IPS-NIHi11 (cell line): ENCODE measurements around the gene AP3S2.
"Not testable (repeated sequence)": the region's sequence is repeated elsewhere in the genome, so short reads cannot be mapped to it uniquely, and the experiment has no call there.

Experiments
- DNase-seq: peaks from one replicate; pipeline ENCODE4 v3.0.0; 2012; ENCODE audit warnings: mixed read lengths, low spot score

Gene AP3S2

DNA sequence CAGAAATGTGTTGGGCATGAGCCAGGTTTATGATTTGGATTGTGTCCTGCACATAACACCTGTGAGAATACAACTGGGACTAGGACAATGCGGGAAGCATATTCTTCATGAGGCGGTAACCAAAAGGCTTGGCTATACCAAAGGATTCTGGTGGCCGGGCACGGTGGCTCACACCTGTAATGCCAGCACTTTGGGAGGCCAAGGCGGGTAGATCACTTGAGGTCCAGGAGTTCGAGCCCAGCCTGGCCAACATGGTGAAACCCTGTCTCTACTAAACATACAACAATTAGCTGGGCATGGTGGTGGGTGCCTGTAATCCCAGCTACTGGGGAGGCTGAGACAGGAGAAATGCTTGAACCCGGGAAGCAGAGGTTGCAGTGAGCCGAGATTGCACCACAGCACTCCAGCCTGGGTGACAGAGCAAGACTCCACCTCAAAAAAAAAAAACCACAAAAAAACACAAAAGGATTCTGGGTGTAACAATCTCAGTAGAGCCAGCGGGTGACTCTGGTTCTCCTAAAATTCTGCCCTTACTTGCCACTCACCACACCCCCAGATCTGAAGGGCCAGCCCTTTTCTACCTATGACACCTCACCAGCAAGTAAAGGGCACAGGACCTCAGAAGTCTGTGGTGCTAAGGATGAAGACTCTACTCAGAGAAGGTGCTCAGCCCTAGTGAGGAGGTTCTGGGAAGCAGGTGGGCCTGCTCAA, 59.2 kb downstream of the AP3S2 start:
- not testable (repeated sequence) for DNase-seq

DNA sequence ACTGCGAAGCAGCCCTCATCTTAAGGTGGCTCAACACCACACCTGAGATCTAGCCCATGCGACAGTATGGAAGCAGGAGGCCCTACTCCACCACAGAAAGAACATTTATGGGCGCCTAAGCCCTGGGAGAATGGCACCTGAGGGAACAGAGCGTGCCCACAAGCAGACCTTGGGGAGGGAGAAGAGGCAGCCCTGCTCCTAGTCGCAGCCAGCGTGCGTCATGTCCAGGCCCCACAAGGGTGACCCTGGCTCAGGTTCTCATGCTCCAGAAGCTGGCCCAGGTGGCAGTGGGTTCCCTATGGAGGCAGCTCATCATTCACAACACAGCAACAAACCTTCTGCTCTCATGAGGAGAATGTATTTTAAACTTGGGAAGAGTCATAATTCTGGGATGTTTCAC, 59.8 kb downstream of the AP3S2 start:
- no peak for DNase-seq

DNA sequence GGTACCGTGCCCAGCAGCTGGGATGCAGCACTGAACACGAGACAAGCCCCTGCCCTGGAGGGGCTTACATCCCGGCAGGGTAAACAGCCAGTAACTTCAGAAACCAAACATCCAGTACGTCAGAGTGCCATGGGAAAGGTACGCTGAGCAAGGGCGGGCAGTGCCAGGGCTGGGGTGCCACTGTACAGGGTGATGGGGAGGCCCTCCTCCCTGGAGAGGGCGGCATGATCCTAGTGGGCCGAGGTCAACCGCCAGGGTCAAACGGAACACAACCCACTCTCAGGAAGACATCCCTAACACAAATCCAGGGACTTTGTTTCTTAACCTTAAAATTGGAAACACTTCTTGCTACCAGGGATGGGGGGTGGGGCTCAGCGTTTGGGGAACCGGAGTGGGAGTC, 63.2 kb downstream of the AP3S2 start:
- no peak for DNase-seq

DNA sequence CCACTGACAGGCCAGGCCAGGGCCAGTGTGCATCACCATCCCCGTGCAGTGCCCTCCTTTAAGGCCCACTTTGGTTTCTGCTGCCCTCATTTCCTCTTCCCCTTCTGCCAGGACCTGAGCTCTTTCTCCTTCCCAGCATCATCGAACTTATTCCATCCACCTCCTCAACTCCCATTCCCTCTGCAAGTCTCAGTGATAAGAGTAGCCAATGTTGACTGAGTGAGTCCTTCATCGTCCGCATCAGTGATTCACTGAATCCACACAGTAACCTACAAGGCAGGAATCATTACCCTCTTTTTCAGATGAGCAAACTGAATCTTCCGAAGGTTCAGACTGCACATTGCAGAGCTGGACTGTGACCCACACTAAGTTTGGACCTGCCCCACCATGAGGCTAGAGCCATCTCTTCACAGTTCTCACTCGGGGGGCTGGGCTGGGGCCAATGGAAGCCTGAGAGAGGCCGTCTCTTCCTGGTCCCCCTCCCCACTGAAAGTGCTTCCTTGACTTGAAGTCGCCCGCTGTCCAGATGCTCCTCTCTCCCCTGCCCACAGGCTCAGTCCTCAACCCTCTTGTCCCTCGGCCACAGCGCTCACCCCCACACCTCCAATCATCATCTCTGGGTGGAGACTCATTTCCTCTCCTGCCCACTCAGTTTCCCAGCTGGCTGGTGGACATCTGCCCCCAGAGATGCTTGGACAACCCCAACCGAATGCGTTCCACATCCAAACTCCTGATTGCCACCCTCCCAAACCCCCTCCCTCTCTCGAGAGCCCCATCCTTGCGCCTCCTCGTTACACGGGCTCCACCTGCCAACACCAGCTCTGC, 64.0 kb downstream of the AP3S2 start:
- no peak for DNase-seq

DNA sequence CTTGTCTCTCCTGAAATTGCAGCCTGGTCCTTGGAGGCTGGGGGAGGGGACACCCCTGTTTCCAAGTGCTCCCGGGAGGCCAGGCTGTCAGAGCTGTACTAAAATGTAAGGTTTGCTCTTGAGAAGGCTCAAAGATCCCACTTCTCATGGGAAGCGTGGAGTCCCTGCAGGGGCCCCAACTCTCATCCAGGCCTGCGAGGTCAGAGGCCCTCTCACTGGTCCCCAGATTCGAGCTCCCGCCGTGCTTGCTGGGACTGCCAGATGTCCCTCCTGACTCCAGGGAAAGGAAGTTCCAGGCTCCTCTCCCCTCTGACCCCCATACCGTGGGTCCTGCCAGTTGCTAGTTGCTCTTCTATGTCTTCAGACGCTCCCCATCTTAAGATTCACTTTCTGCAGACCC, 64.6 kb downstream of the AP3S2 start:
- no peak for DNase-seq

DNA sequence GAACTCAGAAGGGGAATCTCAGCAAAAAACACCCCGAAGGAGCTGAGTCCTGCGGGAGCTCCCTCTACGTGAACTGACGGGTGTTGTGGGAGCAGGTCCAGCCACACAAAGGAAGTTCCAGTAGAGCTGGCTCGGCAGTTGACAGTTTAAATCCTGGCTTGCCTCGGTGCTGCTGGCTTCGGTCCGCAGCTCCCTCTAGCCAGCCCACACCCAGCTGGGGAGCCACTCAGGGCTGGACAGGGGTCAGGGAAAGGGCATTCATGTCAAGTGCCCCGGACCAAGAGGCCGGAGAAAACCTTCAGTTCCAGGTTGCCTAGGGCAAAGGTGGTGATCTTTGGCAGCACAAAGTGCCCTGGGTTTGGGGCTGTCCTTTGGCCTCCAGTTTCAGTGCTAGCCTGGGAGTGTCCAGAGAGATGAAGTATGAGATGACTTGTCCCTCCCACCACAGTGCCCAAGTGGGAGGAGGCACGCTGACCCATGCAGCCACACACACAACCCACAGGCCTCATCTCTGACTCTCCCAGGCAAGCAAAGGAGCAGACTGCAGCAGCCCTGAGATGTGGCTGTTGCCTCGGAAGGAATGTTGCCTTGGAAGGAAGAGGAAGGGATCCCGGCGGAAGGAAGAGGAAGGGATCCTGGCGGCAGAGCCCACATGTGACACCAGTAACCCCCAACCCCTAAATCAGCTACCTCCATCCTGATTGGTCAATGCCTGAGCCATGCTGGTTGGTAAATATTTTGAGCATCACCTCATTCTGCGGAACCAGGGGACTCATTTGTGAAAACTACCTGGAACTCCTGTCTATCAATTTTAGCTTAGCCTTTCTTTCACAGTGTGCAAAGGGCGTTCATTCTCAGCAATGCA, 65.3 kb downstream of the AP3S2 start:
- no peak for DNase-seq

DNA sequence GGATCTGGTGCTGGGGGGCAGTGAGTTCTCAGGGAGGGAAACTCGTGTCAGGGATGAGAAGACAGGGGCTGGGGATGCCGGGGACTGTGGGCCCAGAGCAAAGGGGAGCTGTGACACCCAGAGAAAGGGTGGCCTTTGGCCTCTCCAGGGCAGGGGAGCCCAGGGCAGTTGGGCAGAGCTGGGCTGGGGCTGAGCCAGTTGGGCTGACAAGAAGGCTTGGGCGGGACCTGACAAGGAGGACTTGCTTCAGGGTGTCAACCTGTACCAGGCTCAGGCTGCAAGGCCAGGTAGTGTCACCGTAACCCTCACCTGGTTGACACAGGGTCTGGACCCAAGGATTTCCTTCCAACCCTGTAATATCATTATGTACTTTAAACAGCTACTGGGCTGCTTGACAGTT, 66.0 kb downstream of the AP3S2 start:
- no peak for DNase-seq

DNA sequence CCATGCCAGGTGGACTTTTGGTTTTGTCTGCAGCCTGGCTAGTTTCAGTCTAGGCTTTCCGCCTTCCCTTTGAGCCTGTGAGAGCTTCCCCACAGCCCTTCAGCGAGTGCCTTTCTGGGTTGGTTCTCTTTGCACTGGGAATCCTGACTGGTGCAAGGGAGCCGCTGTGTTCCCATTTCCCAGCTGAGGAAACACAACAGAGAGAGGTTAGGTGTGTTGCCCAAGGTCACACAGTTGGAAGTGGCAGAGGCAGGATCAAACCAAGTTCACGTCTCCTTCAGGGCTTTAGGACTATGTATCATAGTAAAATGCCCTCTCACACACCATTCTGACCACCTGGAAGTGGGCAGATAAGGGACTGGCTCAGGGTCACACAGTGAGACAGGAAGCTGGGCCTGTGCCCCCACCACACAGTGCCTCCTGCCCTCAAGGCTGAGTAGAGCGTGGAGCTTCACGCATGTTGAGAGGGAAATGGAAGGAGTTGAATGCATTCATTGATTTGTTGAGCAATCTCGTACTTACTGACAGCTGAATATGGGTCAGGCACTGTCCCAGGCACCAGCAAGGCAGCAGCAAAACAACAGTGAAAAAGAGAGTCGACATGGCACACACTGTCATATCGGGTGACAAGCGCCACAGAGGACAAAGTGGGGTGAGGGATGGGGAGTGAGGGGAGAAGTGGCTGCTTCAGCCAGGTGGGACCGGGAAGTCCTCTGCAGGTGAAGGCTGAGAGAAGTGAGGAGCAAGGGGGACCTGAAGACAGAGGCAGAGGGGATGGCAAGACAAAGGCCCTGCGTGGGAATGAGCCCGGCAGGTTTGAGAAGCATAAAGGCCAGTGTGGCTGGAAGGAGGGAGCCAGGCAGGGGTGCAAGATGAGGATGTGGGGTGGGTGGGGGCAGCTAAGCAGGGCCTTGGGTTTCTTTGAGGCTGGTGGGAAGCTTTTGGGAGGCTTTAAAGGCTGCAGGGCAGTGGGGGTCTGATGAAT, 66.8 kb downstream of the AP3S2 start:
- DNase-seq: peak; percentile 8

DNA sequence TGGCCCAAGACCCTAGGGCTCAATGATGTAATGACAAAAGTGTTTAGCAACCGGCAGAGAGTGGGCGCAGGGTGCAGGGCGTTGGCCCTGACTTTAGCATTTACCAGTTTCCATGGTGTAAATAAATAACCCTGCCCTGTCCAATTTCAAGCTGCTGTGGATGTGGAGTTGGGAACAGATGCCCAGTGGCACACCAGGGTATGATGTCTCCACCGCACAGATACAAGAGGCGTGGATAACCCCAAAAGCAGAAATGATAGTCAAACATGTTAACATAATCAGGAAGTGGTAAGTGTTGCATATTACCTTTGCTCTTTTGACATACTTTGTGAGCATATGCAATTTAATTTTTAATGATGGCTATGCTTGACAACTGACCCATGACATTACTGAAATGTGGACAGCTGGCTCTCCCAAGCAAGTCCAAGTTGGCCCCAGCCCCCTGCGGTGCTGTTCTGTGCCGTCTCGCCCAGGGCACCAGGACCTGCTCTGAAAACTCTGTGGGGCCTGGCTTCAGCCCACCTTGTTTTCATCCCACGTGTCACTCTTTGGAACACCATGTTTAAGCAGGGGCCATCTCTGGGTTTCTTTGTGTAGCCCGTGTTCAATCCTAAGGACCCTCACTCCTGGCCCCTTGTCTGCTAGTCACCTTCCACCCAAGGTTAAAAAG, 68.4 kb downstream of the AP3S2 start:
- DNase-seq: peak; percentile 6

DNA sequence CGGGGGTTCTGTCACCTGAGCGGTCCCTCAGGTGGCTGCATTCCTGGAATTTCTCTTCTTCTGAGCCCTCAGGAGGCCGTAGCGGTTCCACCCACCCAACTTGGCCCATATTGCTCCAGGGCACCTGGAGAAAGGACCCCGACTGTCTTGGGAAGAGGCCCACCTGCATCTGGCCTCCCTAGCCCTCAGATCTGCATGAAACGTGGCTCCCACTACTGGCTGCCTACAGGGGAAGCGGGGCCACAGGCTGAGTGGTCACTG, 69.3 kb downstream of the AP3S2 start:
- DNase-seq: no peak

DNA sequence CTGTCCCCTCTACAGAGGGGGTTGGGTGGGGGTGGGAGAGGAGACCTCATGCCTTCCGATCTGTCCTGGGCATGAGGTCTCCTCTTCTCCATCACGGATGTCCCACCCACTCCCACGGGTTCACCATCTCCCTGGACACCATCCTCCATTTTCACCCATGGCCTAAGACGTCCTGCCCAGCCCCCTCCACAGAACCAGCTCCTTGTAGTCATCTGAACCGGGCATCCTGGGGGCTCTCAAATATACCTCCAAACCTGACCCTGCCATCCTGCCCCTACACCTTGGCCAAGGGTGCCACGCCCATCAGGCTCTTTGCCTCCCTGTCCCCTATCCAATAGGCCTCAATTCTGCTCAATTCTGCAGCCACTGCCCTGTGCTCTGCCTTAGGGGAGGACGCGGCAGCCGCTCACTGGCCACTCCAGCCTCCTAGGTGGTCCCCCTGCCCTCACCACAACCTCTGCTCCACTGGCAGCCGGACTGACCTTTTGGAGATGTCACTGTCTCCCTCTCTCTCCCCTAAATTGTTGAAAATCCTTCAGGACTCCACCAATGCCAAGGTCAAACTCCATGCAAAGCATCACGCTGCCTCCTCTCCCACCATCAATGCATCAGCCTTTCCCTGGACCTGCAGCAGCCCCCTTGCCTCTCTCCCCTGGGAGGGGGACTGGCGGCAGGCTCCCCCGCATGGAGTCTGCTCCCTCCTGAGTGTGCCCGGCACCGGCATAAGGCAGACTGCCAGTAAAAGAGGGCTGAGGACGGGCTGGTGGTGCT, 69.8 kb downstream of the AP3S2 start:
- DNase-seq: no peak

DNA sequence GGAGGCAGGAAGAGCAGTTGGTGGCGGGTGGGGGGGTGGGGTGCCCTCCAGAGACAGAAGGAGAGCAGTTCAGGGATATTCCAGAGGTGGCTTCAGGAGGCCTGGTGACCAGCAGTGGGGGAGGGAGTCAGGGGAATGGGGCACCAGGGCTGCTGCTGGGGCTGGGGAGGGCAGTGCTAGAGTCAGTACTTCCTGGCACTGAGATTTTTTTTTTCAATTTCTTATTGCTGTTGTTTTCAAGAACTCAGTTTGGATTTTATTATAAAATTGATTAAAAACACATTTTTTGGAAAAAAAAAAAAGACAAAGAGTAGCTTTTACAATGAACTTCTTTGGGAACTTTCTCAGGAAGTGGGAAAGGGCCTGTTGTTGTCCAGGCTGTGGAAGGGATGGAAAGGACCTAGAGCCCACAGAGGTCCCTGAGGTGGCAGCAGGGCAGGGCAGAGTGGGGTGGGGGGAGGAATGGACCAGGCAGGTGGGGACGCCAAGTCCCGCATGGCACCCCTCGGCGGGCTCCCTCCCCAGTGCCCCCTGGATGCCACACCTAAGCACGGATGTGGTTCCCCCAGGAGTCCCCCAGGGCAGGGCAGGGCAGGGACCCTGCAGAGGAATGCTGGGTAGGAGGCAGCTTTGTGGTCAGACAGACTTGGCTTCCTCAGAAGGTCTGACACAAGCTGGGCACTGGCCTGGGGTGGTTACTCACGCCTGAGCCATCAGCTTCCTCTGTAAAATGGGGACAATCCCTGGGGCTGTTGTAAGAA, 70.7 kb downstream of the AP3S2 start:
- DNase-seq: no peak

DNA sequence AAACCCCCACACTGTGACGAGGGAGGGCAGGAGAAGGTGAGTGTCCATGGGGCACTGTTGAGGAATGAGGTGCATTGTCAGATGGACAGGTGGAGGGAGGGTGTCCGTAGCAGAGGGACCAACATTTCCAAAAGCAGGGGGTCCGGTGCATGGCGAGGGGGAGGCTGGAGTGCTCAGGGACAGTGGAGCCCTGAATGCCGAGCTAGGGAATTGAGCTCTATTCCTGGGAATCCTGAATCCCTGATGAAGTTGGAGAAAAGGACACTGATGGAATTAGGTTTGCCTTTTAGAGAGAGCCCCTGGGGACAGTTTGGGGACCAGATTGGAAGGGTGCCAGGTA, 71.2 kb downstream of the AP3S2 start:
- no peak for DNase-seq

DNA sequence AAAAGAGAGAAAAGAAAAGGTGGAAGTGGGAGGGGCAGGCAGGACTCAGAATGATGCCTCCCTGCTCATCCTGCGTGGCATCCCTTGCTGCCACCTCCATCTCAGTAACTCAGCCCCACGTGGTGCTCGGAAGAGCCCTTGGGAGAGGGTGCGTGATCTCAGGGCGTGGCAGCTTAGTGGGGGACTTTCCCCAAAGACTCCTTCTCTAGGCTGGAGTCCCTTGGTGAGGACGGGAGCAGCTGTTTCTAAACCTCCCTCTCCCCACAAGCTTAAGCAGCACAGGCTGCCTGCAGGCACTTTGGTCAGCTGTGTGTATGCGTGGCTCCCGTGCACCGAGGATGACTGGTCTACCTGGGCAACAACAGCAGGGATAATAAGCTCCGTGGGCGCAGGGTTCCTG, 71.8 kb downstream of the AP3S2 start:
- no peak for DNase-seq

DNA sequence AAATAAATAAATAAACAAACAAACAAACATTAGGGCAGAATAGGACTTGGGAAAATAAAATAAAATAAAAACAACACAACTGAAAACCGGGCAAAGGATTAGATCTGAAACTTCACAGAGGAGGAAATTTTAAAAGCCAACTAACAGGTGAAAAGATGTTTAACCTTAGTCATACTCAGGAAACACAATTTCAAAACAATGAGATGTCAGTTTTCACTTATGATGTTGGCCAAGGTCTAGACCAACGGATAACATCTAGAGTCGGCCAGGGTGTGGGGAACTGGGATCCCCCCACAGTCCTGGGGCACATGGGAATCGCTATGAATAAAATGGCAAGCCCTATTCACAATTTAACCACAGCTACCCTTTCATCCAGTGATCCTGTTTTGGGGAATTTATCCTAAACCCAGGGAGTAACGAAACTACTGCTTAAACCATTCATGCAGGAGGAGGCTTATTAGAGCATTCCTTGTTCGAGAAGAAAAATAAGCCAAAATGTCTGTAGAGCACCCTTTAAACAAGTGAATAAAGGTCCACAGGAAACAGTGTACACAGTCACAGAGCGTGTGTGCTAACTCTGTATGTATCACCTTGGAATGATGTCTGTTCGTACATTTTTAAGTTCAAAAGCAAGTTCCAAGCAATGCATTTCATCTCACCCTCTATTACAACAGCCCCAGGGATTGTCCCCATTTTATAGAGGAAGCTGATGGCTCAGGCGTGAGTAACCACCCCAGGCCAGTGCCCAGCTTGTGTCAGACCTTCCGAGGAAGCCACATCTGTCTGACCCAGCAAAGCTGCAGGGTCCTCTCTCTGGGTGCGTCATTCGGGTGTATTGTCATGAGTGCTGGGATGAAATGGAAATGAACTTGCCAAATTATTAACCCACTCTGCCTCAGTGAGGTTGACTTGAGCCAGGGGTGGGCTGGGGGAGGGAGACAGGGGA, 72.9 kb downstream of the AP3S2 start:
- no peak for DNase-seq

DNA sequence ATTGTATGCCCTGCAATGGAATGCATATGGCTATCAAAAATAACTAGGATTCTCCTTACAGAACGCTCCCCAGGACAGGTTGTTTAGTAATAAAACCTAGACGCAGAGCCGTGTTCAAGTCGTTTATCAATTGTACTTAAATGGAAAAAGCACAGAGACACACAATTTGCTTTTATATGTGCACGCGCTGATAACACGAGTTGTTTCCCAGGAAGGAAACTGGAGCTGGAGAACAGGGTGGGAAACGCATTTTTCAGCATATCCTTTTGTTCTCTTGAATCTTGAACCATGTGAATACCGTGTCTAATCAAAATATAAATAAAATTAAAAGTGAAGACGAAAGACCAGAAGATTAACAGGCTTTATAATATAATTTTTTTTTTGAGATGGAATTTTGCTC, 75.5 kb downstream of the AP3S2 start:
- DNase-seq: no peak

DNA sequence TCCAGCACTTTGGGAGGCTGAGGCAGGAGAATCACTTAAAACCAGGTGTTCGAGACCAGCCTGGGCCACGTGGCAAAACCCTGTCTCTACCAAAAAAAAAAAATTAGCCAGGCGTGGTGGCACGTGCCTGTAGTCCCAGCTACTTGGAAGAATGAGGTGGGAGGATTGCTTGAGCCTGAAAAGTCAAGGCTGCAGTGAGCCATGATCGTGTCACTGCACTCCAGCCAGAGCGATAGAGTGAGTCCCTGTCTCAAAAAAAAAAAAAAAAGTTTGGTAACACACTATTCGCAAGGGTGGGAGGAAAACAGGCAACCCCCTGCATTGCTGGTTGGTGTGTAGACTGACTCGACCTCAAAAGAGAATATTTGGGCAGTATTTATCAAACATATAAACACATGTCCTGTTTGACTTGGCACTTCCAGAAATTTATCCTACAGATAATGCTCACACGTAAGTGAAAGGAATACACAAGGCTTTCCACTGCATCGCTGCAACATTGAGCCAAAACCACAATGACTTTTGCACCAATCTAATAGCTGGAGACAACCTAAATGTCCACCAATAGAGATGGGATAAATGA, 76.0 kb downstream of the AP3S2 start:
- no peak for DNase-seq

DNA sequence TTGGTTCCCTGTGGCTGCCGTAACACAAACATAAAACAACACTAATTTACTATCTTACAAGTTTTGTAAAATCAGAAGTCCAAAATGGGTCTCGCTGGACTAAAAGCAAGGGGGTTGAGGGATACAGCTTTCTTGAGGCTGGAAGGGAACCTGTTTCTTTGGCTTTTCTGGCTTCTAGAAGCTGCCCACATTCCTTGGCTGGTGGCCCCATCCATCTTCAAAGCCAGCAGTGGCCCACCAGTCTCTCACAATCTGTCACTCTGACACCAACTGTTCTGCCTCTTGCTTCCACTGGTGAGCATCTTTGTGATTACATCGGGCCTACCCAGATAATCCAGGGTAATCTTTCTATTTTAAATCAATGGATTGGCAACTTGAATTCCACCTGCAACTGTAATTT, 78.0 kb downstream of the AP3S2 start:
- DNase-seq: no peak
